Pulmonary artery endothelial cell (primary cell): Measurements from ENCODE around the gene BABAM2. TPM values are rescaled to one million over a fixed set of nuclear protein-coding genes. Genes with fewer than 3 reads are reported as not detected.

Source experiments
- DNase-seq: peaks from one replicate; pipeline ENCODE4 v3.0.0-alpha.2; 2011; ENCODE audit warnings: low read depth, low spot score
- total RNA-seq: library from RNA; depleted of rRNA; stranded (reverse); fragments of >200 nt; gene quantifications from 2 replicates; pipeline ENCODE4 v1.2.3, GENCODE V29; 2014

The BABAM2 gene
- total RNA-seq, 1 donor from 2014 or later = 12.9 TPM

DNA sequence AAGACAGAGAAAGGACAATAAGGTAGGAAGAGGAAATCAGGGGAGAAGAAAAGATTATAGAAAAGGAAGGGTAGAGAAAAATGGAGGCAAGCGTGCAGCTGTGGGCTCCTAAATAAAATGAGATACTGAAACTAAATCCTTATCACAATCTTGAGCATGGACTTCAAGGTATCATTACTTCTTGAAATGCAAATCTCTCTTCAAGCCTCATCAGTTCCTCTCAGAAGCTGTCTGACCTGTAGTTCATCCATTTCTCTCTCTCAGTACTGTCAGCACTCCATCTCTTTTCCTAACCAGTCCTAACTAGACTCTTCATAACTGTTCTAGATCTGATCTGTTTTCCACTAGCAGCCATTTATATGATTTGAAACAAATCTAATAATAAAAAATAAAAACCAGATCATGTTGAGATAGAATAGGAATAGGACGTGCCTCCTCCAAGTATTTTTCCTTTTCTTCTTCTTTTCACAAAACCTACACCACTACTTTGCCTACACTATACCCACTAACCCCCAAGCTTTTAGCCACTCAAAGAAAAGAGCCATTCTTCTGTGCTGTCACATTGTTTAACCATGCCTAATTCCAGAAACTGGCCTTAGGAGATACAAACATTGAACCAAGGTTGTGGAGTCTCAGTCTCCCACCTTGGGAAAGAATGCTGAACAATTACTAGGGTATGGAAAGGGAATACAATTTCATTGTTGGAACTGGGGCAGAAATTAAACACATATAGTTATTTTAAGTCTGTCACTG is 21.1 kb downstream of the BABAM2 start:
- DNase-seq = no peak

- no peak for DNase-seq
Measured at GRCh38 chr2:27912512-27912911, 22.0 kb downstream of the BABAM2 start.

GRCh38 chr2:27914041-27914804 is 23.7 kb downstream of the BABAM2 start:
- DNase-seq = no peak

GRCh38 chr2:27914805-27915175 is 24.3 kb downstream of the BABAM2 start:
- no peak for DNase-seq

DNA sequence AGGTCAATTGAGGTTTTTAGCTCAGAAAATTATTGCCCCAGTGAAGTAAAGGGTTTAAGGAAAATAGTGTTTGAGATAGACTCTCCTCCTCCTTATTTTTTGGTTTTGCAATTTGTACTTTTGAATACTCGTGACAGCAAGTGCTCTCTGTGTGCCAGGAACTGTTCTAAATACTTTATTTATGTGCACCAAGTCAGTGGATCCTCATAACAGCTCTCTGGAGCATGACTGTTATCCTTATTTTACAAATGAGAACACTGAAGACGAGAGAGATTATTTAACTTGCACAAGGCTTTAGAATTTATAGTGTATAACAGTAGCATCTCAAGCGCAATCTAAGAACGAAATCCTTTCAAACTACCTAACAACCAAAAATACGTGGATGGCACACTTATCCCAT is 24.7 kb downstream of the BABAM2 start:
- no peak for DNase-seq

DNA sequence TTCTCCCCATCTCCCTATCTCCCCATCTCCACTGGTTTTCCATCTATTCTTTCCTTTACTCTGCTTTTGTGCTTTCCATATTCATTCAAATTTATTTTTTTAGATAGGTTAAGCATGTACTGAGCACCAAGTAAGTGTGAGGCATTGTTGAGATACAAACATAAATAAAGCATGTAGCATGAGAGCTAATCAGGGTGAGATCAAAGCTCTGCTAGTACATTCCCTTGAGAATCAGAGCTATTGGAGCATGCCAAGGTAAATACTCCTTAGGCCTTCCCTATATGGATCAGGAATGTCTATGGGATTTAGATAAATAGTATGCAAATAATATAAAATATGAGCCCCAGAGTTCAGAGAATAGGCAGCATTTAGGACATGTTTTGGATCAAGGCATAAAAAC is 25.3 kb downstream of the BABAM2 start:
- no peak for DNase-seq

- no peak for DNase-seq
Measured at GRCh38 chr2:27916293-27916995, 25.9 kb downstream of the BABAM2 start.

GRCh38 chr2:27920148-27920885 is 29.8 kb downstream of the BABAM2 start:
- DNase-seq = peak; percentile 87

- DNase-seq = no peak
Measured at GRCh38 chr2:27921424-27921823, 30.9 kb downstream of the BABAM2 start.

GRCh38 chr2:27921880-27922547 is 31.5 kb downstream of the BABAM2 start:
- no peak for DNase-seq

- DNase-seq = no peak
Measured at GRCh38 chr2:27922842-27923241, 32.3 kb downstream of the BABAM2 start.

- no peak for DNase-seq
Measured at GRCh38 chr2:27925766-27926472, 35.4 kb downstream of the BABAM2 start.

GRCh38 chr2:27929916-27930486 is 39.5 kb downstream of the BABAM2 start:
- no peak for DNase-seq

DNA sequence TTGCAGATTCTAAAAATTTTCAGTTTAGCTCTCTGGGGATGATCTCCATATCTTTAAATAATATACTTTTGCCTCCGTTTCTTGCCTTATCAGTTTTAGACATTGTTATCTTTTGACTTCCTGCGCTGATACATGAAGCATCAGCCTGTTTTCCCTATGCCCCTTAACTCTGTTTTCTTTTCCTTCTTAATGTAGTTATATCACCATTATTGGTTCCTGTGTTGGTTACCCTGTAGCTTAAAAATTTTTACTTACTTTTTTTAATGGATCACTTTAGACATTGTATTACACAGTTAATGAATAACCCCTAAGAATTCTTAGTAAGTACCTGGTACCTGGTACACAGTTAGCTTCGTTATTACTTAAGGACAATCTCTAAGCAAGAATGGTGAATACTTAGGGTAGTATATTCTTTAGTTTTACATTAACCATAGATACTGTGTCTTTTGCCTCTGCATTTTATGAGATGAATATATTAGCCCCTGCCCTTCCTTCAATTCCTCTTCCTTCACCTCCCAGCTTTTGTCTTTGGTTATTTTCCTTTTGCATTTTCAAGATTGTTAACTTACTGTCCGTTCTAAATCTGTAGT is 40.9 kb downstream of the BABAM2 start:
- DNase-seq = no peak

DNA sequence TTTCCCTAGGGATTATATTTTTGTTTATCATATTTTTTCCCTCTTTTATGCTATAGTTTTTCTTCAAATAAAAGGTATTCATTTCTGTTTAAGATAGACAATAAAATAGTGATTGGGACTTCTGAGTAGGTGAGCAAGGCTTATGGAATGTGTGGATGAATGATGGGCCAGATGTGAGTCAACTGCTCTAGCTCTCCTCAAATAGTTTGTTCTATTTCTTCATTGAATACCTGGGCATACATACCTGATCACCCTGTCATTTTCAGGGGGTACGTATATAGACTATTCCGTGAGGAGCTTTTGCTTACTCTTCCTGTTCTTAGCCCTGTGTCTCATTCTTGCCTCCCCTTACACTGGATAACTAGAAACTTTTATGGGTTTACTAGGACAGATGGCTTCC is 41.9 kb downstream of the BABAM2 start:
- no peak for DNase-seq

DNA sequence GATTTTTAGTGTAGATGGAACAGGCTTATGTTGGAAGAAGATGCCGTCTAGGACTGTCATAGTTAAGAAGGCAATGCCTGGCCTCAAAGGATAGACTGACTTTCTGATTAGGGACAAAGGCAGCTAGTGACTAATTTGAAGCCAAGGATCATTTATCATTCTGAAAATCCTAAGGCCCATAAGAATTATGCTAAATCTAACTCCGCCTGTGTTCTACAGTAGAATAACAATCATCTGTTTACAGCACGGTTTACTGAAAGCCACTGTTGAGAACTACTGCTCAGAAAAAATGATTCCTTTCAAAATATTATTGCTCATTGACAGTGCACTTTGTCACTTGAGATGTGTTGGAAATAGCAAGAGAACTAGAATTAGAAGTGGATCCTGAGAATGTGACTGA is 44.5 kb downstream of the BABAM2 start:
- DNase-seq = no peak

- peak; percentile 33 for DNase-seq
Measured at GRCh38 chr2:27940090-27940671, 49.7 kb downstream of the BABAM2 start.

DNA sequence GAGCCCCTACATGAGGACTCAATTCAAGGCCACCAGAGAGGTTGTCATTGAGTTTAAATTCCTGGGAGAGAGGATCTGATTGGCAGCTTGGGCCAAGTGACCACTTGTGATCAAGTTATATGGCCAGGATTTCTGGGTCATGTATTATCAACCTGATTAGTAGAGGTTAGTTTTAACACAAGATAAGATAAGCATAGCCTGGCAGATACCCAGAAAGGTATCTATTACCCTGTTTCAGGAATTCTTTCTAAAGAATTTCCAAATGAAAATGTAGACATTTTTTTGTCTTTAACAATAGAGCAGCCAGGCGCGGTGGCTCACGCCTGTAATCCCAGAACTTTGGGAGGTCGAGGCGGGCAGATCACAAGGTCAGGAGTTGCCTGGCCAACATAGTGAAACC is 50.5 kb downstream of the BABAM2 start:
- no peak for DNase-seq
